Upper lobe of right lung (tissue), 1 donor: ENCODE measurements around the gene KCTD21. TPM values are rescaled to one million over a fixed set of nuclear protein-coding genes. Genes with fewer than 3 reads are reported as not detected.

Source experiments
- ATAC-seq: fragments of 200-7000 bp; cut with Tn5 transposase; one replicate; pipeline ENCODE4 v1.9.1; 2020; ENCODE audit warnings: mild to moderate bottlenecking, moderate library complexity
- DNase-seq: peaks from one replicate; pipeline ENCODE4 v3.0.0-alpha.2; 2020
- H3K27ac ChIP-seq: fragments of 200-600 bp; one replicate; pipeline ENCODE4 v1.8.0; 2022
- H3K27me3 ChIP-seq: fragments of 200-600 bp; one replicate; pipeline ENCODE4 v1.8.0; 2022; ENCODE audit warnings: mild to moderate bottlenecking
- H3K36me3 ChIP-seq: fragments of 200-600 bp; one replicate; pipeline ENCODE4 v1.8.0; 2022
- H3K4me1 ChIP-seq: fragments of 200-600 bp; one replicate; pipeline ENCODE4 v1.8.0; 2022
- H3K4me3 ChIP-seq: fragments of 200-600 bp; one replicate; pipeline ENCODE4 v1.8.0; 2022; ENCODE audit warnings: mild to moderate bottlenecking
- H3K9me3 ChIP-seq: fragments of 200-600 bp; one replicate; pipeline ENCODE4 v1.8.0; 2022
- CTCF ChIP-seq: fragments of 200-600 bp; IDR thresholded peaks from one replicate; pipeline ENCODE4 v1.8.0; 2022; ENCODE audit warnings: antibody characterized with exemption
- intact Hi-C: fragments of 100-400 bp; cut with DNase I; formaldehyde crosslinking; loops from one replicate; pipeline ENCODE4 v1.11.0; 2022
- total RNA-seq: library from RNA; stranded (reverse); fragmentation: NEBNext Ultra II Directional; extraction: Animal tissue kit (Norgen Biotek cat#: 25700); gene quantifications from one replicate; pipeline ENCODE4 v1.2.1, GENCODE V29; 2021
- donor health status: DM: no; HTN: yes; CAD: no; lungs with severe emphysema.

Gene KCTD21
- total RNA-seq, 1 donor from 2014 or later = 10.9 TPM

- no peak for TF ChIP-seq CTCF
- Histone ChIP-seq H3K27ac (no peak overlapping the region), H3K27me3 (no peaks in the 10 kb centered on the region), H3K4me1 (peaks cover 17% of the 10 kb centered on the region), H3K9me3 (no peaks in the 10 kb centered on the region), H3K4me3 (no peak overlapping the region), H3K36me3 (peaks cover 27% of the 10 kb centered on the region)
- intact Hi-C loops = no loop called here
- DNase-seq (no peak), ATAC-seq (no peak)
These were observed 41.9 kb upstream of the KCTD21 start for GRCh38 chr11:78230161-78230877.

GRCh38 chr11:78229106-78229505 lies 40.7 kb upstream of the KCTD21 start:
- intact Hi-C loops = loop anchor here (10.0 kb wide), 2 partner anchors 186 to 336 kb away; partner anchors contain the start of gene GAB2
- Histone ChIP-seq H3K36me3 (peaks cover 40% of the 10 kb centered on the region), H3K4me1 (peaks cover 17% of the 10 kb centered on the region), H3K4me3 (no peak overlapping the region), H3K27ac (no peak overlapping the region), H3K9me3 (no peaks in the 10 kb centered on the region), H3K27me3 (no peaks in the 10 kb centered on the region)
- no peak for TF ChIP-seq CTCF
- DNase-seq (no peak), ATAC-seq (no peak)

- peak; percentile 54 for TF ChIP-seq CTCF
- H3K4me1 ChIP-seq = peaks cover 17% of the 10 kb centered on the region
- peaks cover 42% of the 10 kb centered on the region for H3K36me3 ChIP-seq
- intact Hi-C loops = loop anchor here (10.0 kb wide), 2 partner anchors 186 to 336 kb away; partner anchors contain the start of gene GAB2
- no peak overlapping the region for H3K27ac ChIP-seq
- no peaks in the 10 kb centered on the region for H3K9me3 ChIP-seq
- ATAC-seq (peak; percentile 87), DNase-seq (no peak)
- H3K27me3 ChIP-seq = no peaks in the 10 kb centered on the region
- no peak overlapping the region for H3K4me3 ChIP-seq
These were observed 40.0 kb upstream of the KCTD21 start for GRCh38 chr11:78228467-78228866.

GRCh38 chr11:78227921-78228320 lies 39.5 kb upstream of the KCTD21 start:
- peaks cover 42% of the 10 kb centered on the region for H3K36me3 ChIP-seq
- ATAC-seq (no peak), DNase-seq (no peak)
- H3K27me3 ChIP-seq = no peaks in the 10 kb centered on the region
- no peak overlapping the region for H3K4me3 ChIP-seq
- no peak overlapping the region for H3K27ac ChIP-seq
- no peak for TF ChIP-seq CTCF
- no peaks in the 10 kb centered on the region for H3K9me3 ChIP-seq
- intact Hi-C loops = loop anchor here (10.0 kb wide), 2 partner anchors 187 to 337 kb away; partner anchors contain the start of gene GAB2
- peaks cover 15% of the 10 kb centered on the region for H3K4me1 ChIP-seq

- H3K9me3 ChIP-seq = no peaks in the 10 kb centered on the region
- DNase-seq = no peak
- ATAC-seq = no peak
- H3K36me3 ChIP-seq = peaks cover 51% of the 10 kb centered on the region
- H3K4me3 ChIP-seq = no peak overlapping the region
- no peak for TF ChIP-seq CTCF
- intact Hi-C loops = loop anchor here (10.0 kb wide), 2 partner anchors 188 to 338 kb away; partner anchors contain the start of gene GAB2
- H3K4me1 ChIP-seq = peaks cover 6% of the 10 kb centered on the region
- H3K27ac ChIP-seq = no peak overlapping the region
- no peaks in the 10 kb centered on the region for H3K27me3 ChIP-seq
These were observed 38.6 kb upstream of the KCTD21 start for GRCh38 chr11:78226684-78227680.
